Measurements from ENCODE around the gene BCR.

Gene BCR

DNA sequence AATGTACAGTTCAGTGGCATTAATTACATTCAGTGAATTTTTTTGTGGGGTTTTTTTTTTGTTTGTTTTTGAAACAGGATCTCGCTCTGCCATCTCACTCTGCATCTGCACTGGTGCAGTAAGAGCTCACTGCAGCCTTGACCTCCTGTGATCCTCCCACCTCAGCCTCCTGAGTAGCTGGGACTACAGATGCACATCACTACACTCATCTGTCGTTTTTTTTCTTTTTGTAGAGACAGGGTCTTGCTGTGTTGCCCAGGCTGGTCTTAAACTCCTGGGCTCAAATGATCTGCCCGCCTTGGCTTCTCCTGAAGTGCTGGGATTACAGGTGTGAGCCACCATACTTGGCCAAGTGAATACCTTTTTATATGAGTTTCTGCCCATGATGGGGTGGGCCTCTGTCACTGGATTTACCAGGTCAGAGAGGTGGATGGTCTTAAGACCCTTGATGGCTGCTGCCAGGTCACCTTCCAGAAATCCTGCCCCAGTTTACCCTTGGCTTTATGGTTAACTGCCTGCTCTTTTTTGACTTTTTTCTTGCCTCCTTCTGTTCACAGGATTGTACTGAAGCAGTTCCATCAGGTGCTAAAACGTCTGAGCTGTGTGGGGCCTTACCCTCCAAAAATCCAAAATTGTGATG, 22.6 kb downstream of the BCR start:
- no peak for DNase-seq

DNA sequence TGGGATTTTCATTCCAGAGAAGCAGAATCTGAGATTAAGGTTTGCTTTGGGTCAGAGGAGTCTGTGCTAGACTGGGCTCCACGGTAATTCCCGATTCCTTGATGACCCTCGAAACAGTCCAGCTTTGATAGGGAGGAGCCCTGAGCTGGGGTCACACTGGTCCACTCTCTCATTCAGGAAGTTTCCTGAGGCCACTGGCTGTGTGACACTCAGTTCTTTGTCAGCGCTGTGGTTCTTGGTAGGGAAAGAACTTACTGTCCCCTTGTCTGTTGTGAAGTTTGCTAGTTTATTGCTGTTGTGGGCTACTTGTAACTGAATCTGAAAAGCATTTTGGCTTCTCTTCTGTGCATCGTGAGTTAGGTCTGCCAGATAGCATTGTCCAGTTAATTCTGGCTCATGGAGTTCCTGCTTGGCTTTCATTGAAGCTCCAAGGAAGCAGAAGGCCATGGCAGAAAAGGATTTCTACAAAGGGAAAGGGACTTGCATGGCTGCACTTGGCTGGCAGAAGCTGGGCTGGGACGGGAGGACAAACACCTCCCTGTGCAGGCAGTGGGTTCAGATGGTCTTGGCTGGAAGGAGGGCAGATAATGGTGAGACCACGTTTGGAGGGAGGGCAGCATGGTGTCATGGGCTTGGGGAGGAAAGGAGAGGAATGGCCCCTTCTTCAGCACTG, 23.3 kb downstream of the BCR start:
- DNase-seq, result no peak

DNA sequence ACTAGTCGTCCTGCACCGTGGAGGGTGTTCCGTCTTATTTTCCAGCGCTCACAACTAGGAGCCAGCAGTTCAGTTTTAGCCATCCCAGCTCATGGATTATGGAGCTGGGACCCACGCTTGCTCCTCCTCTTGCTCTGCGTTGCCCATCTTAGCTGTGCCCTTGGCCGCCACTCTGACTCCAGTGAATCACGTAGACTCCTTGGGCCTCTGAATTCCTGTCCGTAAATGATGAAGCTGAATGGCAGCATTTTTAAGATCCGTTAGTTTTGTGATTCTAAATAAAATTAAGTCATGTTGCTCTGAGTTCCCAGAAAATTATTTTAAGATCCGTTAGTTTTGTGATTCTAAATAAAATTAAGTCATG, 23.8 kb downstream of the BCR start:
- no peak for DNase-seq

DNA sequence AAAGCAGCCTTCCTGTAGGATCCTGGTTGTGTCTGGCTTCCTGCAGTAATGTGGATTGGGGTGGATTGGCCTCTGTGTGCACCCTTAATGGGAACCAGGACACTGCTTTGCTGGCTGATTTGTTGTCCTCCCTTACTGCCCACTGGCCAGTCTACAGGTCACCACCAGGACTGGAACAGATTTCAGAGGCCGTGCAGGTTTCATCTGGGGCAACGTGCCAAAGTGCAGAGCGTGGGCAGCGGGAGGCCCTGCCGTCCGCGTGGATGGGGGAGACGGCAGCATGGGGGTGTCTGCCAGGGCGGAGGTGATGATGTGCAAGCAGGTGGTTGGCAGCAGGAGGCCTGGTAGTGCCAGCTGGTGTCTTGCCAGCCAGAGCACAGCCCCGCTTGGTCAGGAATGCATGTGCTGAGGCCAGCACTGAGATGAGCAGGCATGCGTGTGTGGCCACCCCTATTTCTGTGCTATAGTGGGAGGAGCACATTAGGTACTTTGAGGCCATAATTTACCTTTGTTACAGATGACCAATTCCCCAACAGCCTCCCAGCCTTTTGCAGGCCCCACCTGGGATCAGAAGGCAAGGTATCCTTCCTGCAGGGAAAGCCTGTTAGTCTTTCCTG, 24.3 kb downstream of the BCR start:
- DNase-seq, result no peak

DNA sequence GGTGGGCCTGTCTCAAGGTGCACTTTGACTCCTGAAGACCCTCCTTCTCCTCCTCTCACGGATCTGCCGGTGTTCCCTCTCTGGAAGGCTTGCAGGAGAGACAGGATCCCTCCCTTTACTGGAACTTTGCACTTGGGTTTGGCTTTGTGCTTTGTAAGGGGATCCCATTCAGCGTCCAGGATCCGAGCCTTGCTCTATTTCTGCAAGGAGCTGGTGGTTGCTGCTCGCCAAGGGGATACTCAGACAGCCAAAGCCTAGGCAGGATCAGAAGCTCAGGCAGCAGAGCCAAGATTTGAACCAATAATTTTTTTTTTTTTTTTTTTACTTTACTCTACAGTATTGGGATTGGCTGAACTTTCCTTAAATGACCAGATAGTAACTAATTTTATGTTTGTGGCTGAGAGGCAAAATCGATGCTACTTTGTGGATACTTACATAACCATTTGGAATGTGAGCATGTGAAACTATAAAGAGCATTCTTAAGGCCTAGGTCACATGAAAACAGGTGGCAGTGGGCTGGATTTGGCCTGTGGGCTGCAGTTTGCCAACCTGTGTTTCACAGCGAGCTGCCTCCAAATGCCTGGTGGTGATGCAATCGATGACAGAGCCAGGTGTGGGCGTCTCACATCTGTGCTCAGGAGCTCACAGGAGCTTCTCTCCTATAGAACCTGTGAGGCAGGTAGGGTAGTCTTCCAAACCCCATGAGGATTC, 25.2 kb downstream of the BCR start:
- no peak for DNase-seq

DNA sequence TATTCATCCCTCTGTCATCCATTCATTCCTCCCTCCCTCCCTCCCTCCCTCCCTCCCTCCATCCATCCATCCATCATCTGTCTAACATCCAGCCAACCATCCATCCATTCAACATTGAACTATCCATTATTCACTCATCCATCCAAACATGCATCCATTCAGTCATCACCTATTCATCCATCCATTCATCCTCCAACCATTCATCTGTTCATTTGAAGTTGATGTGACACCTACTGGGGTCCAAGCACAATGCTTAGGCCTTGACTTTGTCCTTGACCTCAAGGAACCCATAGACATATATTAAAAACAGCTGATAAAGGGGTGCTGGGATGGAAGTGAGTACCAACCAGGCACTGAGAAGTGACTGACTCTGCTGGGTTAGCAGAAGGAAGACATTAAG, 26.6 kb downstream of the BCR start:
- DNase-seq, result no peak

DNA sequence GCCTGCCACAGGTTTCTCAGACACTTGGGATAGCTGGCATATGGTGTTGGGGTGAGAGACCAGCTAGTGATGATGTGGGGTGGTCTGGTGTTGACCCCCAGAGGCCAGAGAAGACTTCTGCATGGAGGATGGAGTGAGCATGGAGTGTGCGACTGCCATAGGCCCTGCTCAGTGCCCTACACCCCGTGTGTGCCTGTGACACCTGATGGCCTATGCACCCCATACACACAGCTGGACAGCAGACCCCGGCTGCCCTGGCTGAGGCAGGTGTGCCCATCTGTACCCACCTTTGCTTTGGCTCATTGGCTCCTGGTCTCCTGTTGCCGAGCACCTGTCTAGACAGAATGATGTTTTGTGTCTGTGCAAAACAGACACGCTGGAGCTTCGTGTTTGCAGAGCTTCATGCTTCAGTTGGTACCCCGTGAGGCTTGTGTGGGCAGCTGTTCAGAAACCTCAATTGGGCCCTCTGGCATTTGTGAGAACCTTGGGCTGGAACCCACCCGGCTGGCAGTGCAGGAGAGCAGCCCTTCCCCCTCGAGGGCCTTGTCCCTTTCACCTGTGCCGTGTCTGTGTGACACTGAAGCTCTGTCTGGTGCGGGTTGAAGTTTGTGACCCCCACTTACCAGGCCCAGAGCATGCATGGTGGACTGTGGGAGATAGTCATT, 27.6 kb downstream of the BCR start:
- no peak for DNase-seq

GRCh38 chr22:23210428-23211170, 30.3 kb downstream of the BCR start:
- DNase-seq, result no peak

DNA sequence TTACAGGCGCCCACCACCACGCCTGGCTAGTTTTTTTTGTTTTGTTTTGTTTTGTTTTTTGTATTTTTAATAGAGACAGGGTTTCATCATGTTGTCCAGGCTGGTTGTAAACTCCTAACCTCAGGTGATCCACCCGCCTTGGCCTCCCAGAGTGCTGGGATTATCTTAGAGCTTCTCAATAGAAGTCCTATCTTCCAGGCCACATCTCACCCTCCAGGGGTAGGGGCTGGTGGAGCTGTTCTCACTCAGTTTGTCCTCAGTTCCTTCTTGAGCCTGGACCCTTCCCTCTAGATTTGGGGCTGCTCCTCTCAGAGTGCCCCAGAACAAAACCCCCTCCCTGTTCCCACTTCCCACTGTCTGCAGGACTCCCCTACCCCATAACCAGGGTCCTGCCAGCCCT, 31.3 kb downstream of the BCR start:
- DNase-seq, result no peak

- no peak for DNase-seq
Measured at GRCh38 chr22:23212061-23213021, 32.0 kb downstream of the BCR start.

DNA sequence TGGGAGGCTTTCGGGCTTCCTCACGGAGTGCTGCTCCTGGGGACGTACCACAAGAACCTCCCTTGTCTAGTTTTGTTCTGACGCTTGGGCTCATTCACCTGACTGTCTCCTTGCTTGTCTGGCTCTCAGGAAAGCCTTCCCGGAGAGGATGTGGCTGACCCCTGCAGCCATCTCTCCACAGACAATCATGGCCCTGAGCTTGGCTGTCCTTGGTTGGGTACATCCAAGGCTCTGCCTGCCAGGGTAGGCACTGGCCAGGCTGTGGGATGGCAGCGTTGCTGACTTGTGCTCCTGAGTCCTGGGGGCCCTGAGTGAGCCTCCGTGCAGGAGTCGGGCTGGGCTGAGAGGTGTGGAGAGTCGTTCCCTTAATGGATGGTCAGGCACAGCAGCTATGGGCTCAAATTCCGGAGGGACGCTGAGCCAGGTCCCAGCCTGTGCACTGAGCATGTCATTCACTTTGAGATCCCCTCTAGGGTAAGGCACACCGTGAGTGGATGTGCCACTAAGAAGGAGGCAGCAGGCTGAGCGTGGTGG, 32.8 kb downstream of the BCR start:
- DNase-seq, result no peak

- no peak for DNase-seq
Measured at GRCh38 chr22:23213581-23214334, 33.4 kb downstream of the BCR start.

DNA sequence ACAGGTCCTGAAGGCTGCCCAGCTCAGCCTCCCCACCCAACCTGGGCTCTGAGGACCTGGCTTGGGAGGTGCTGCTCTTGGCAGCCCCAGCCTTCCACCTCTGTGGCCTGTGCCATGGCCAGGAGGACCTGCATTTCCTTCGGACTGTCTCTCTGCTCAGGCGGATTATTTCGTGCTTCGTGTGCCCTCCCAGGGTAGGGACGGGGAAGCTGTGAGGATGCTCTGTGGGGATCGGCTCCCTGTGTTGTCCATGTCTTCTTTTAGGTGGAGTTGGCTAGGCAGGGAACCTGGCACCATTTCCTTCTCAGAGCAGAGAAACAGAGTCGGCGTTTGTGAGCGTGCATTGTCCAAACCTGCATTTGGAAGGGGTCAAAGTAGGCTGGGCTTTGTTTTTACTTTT, 34.1 kb downstream of the BCR start:
- no peak for DNase-seq

GRCh38 chr22:23215294-23216241, 35.3 kb downstream of the BCR start:
- no peak for DNase-seq

DNA sequence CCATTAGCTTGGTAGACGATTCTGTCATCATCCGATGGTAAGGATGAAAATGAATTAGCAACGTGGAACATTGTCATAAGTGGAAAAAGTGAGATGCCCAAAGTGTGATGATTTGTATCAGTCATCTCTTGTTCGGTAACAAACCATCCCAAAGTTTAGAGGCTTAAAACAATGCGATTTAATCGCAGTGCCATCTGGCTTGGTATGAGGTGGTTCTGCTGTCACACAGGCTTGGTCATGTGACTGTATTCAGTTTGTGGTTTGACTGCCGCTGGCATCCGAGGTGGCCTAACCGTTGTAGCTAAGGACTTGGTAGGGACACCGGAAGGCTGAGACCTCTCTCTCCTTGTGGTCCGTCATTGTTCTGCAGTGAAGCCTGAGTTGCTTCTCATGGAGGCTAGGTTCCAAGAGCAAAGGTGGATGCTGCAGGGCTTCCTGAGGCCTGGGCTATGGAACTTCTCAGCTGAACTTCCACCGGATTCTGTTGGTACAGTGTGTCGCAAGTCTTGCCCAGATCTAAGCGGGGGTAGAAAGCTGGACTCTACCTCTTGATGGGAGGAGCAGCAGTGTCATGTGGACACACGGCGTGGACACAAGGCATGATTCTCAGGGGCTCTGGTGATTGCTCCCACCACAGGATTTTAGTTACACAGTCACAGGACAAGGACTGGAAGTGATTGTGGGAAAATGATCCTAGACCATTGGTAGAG, 36.3 kb downstream of the BCR start:
- no peak for DNase-seq

DNA sequence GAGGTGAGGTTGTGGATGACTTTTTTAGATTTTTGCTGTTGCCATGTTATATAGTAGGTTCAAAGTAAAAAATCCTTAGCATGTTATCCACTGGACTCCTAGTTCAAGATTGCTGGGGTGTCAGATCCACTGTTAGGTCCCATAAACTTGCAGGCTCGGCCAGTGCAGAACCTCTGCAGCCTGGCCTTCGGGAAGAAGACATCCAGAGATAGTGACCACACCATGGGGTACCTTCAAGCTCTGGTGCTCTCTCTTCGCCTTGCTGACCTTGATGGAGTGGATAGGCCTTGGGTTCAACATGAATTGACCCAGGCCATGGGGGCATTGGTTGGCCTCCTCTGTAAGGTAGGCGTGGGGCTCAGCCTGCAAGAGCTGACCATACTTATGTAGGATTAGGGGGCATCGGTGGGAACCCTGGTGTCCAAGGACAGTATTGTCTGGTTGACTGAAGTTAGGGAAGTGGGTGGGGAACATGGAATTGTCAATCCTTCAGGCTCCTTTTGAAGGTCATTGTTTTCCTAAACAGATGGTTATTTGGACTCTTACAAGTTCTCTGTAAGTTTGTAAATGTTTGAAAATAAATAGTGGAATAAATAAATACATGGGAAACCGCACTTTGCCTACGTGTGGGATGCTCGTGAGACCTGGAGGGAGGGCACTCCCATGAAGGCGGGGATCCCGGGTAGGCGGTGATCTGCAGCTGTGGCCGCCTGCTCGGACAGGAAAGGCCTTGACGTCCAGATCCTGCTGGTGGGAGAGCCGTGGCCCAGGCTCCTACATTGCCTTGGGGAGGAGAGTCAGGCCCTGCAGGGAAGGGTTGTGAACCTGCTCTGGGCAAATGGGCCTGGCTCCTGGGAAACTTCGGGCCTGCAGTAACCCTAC, 37.1 kb downstream of the BCR start:
- no peak for DNase-seq

DNA sequence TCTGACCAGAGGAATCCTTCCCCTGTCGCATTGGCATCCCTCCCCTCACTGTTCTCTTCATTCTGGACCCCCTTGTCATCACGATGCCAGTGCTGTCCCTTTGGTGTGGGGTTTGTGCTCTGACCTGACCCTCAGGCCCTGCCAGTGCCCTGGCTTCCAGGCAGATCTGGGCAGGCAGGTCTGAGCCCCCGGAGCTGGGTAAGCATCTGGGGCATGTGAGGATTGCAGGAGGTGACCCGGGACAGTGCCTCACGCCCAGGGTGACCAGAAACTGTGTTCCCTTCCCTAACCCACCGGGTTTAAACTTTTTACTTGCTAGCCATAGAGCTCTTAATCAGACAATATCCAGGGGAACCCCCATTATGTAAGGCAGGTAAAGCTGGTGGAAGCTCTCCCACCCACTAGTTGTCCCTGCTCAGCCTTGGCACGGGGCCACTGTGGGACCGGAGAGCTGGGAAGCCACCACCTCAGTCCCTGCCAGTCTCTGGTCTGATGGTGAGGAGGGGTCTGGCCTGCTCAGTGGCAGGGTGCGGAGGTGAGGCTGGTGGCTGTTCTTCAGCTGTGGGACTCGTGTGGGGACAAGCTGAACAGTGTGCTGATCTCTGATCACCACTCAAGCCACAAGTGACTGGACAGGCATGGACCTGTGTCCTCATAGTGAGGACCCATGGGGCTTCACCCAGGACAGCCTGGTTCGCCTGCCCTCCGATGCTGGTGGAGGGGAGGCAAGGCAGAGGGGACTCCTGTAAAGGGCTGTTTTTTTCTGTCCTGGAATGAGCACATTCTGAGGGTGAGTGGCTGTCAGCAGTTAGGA, 38.0 kb downstream of the BCR start:
- DNase-seq, result no peak
